ENCODE measurements around the gene ESF1. TPM values are rescaled to one million over a fixed set of nuclear protein-coding genes. Genes with fewer than 3 reads are reported as not detected.

ESF1 gene
- 18.6 to 33.6 TPM (median 20.7 TPM) in 5 replicates for total RNA-seq (2022; extraction: Qiagen RNA extraction)

GRCh38 chr20:13784893-13785715 is at the start of gene ESF1, which contains the start of gene NDUFAF5:
TSS of gene ESF1 (minus strand) at chr20:13784919. CDS start at chr20:13783140, 1,779 bp downstream.
TSS of gene NDUFAF5 (plus strand) at chr20:13785028. CDS start at chr20:13785069, 41 bp downstream.

Other genes with a start within 250 kb of the ESF1 start
- 8.9 to 12.2 TPM (median 9.8 TPM) in 5 replicates for gene TASP1, start 146.0 kb downstream of the ESF1 start, total RNA-seq (2022; extraction: Qiagen RNA extraction)
- 27.8 to 40.1 TPM (median 33.6 TPM) in 5 replicates for gene NDUFAF5, start 109 bp upstream of the ESF1 start, total RNA-seq (2022; extraction: Qiagen RNA extraction)
- gene SEL1L2, start 205.7 kb upstream of the ESF1 start, total RNA-seq (2022; extraction: Qiagen RNA extraction), result not detected in 5 replicates
- 0.41 to 0.67 TPM (median 0.50 TPM) in 5 replicates for gene MACROD2, start 210.6 kb upstream of the ESF1 start, total RNA-seq (2022; extraction: Qiagen RNA extraction)

Measured in A549 treated with Hydrocortisone at 1 μM for 4 hours (cell line).